Activated B cell treated with CpG ODN at 0.5 μM for 24 hours (primary cell): ENCODE measurements around the gene GRM4. TPM values are rescaled to one million over a fixed set of nuclear protein-coding genes. Genes with fewer than 3 reads are reported as not detected.

Experiments used
- ATAC-seq: fragments of 200-7000 bp; cut with Tn5 transposase; one replicate; pipeline ENCODE4 v1.10.0; 2021; ENCODE audit warnings: low read depth, mild to moderate bottlenecking, moderate library complexity
- CTCF ChIA-PET: fragments of 350-600 bp; sonication (Branson Sonifier 250); formaldehyde crosslinking; loops from one replicate; lab custom pipeline; 2021; ENCODE audit warnings: antibody characterized with exemption; lab: Charles Lee
- POLR2A ChIA-PET: fragments of 350-600 bp; sonication (Branson Sonifier 250); formaldehyde crosslinking; loops from one replicate; lab custom pipeline; 2021; ENCODE audit warnings: antibody characterized with exemption; lab: Charles Lee
- DNase-seq: peaks from one replicate; pipeline ENCODE4 v3.0.0; 2022
- H3K27ac Mint-ChIP-seq: one replicate; pipeline ENCODE4 v1.8.0; 2020; ENCODE audit warnings: mixed read lengths
- H3K27me3 Mint-ChIP-seq: one replicate; pipeline ENCODE4 v1.8.0; 2021; ENCODE audit warnings: mixed read lengths
- H3K36me3 Mint-ChIP-seq: one replicate; pipeline ENCODE4 v1.8.0; 2021; ENCODE audit warnings: low read depth, mixed read lengths
- H3K4me1 Mint-ChIP-seq: one replicate; pipeline ENCODE4 v1.8.0; 2021; ENCODE audit warnings: mixed read lengths
- H3K4me3 Mint-ChIP-seq: one replicate; pipeline ENCODE4 v1.8.0; 2020; ENCODE audit warnings: mild to moderate bottlenecking, mixed read lengths
- H3K9me3 Mint-ChIP-seq: one replicate; pipeline ENCODE4 v1.8.0; 2020; ENCODE audit warnings: mixed read lengths
- intact Hi-C: fragments of 100-400 bp; cut with micrococcal nuclease; formaldehyde crosslinking; loops from one replicate; pipeline ENCODE4 v1.15.1; 2024
- total RNA-seq: library from RNA; stranded (reverse); gene quantifications from 2 replicates; pipeline ENCODE4 v1.2.3, GENCODE V29; 2022
- TF ChIP-seq, protein P1 (sequence below): fragments of 200-600 bp; IDR thresholded peaks from one replicate; pipeline ENCODE4 v1.8.0; 2022; ENCODE audit warnings: antibody characterized with exemption, mild to moderate bottlenecking

GRM4 gene
- total RNA-seq, 1 donor from 2014 or later: not detected

- Mint-ChIP-seq H3K27ac (no peak overlapping the region), H3K4me1 (no peaks in the 10 kb centered on the region), H3K36me3 (no peaks in the 10 kb centered on the region), H3K27me3 (peaks cover 11% of the 10 kb centered on the region), H3K4me3 (no peak overlapping the region), H3K9me3 (peaks cover 14% of the 10 kb centered on the region)
- TF ChIP-seq, protein P1, sequence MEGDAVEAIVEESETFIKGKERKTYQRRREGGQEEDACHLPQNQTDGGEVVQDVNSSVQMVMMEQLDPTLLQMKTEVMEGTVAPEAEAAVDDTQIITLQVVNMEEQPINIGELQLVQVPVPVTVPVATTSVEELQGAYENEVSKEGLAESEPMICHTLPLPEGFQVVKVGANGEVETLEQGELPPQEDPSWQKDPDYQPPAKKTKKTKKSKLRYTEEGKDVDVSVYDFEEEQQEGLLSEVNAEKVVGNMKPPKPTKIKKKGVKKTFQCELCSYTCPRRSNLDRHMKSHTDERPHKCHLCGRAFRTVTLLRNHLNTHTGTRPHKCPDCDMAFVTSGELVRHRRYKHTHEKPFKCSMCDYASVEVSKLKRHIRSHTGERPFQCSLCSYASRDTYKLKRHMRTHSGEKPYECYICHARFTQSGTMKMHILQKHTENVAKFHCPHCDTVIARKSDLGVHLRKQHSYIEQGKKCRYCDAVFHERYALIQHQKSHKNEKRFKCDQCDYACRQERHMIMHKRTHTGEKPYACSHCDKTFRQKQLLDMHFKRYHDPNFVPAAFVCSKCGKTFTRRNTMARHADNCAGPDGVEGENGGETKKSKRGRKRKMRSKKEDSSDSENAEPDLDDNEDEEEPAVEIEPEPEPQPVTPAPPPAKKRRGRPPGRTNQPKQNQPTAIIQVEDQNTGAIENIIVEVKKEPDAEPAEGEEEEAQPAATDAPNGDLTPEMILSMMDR: no peak
- CTCF ChIA-PET: no interaction called here
- intact Hi-C loops: no loop called here
- POLR2A ChIA-PET: no interaction called here
- DNase-seq (no peak), ATAC-seq (no peak)
Observed at GRCh38 chr6:33999567-33999966, 146.3 kb downstream of the GRM4 start.

DNA sequence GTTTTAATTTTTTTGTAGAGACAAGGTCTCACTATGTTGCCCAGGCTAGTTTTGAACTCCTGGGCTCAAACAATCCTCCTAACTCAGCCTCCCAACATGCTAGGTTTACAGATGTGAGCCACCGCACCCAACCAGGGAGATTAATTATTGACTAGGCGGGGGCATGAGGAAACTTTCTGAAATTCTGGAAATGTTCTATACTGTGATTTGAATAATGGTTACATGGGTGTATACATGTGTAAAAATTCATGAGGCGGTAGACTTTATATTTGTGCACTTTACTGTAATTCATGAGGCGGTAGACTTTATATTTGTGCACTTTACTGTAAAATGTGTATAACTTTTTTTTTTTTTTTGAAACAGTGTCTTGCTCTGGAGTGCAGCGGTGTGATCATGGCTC lies 147.2 kb downstream of the GRM4 start:
- ChIA-PET CTCF (no interaction called here), POLR2A (no interaction called here)
- Mint-ChIP-seq H3K27me3 (peaks cover 18% of the 10 kb centered on the region), H3K27ac (no peak overlapping the region), H3K36me3 (no peaks in the 10 kb centered on the region), H3K9me3 (peaks cover 11% of the 10 kb centered on the region), H3K4me1 (no peaks in the 10 kb centered on the region), H3K4me3 (no peak overlapping the region)
- DNase-seq (no peak), ATAC-seq (no peak)
- intact Hi-C loops: no loop called here
- TF ChIP-seq, protein P1: no peak

DNA sequence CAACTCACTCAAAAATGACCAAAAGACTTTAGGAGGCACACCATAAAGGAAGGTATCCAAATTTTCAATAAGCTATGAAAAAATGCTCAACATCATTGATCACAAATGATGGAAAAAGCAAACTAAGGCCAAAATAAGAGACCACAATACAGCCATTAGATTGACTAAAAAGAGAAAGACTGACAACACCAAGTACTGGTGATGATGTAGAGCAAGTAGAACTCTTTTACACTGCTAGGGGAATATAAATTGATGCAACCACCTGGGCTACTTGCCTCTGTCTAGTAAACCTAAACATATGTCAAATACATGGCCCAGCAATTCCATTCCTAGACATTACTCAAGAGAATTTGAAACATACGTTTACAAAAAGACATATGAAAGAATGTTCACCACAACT lies 148.6 kb downstream of the GRM4 start:
- no peak for ATAC-seq
- Mint-ChIP-seq H3K4me3 (no peak overlapping the region), H3K4me1 (no peaks in the 10 kb centered on the region), H3K36me3 (no peaks in the 10 kb centered on the region), H3K27me3 (peaks cover 24% of the 10 kb centered on the region), H3K9me3 (peaks cover 11% of the 10 kb centered on the region), H3K27ac (no peak overlapping the region)
- CTCF ChIA-PET: no interaction called here
- POLR2A ChIA-PET: no interaction called here
- no peak for DNase-seq
- intact Hi-C loops: no loop called here
- TF ChIP-seq, protein P1: no peak

GRCh38 chr6:33996120-33996475 lies 149.8 kb downstream of the GRM4 start:
- ChIA-PET POLR2A (no interaction called here), CTCF (no interaction called here)
- no peak overlapping the region for H3K4me3 Mint-ChIP-seq
- intact Hi-C loops: no loop called here
- H3K36me3 Mint-ChIP-seq: no peaks in the 10 kb centered on the region
- H3K4me1 Mint-ChIP-seq: no peaks in the 10 kb centered on the region
- TF ChIP-seq, protein P1: no peak
- ATAC-seq (no peak), DNase-seq (no peak)
- no peak overlapping the region for H3K27ac Mint-ChIP-seq
- peaks cover 20% of the 10 kb centered on the region for H3K27me3 Mint-ChIP-seq
- H3K9me3 Mint-ChIP-seq: peaks cover 11% of the 10 kb centered on the region

DNA sequence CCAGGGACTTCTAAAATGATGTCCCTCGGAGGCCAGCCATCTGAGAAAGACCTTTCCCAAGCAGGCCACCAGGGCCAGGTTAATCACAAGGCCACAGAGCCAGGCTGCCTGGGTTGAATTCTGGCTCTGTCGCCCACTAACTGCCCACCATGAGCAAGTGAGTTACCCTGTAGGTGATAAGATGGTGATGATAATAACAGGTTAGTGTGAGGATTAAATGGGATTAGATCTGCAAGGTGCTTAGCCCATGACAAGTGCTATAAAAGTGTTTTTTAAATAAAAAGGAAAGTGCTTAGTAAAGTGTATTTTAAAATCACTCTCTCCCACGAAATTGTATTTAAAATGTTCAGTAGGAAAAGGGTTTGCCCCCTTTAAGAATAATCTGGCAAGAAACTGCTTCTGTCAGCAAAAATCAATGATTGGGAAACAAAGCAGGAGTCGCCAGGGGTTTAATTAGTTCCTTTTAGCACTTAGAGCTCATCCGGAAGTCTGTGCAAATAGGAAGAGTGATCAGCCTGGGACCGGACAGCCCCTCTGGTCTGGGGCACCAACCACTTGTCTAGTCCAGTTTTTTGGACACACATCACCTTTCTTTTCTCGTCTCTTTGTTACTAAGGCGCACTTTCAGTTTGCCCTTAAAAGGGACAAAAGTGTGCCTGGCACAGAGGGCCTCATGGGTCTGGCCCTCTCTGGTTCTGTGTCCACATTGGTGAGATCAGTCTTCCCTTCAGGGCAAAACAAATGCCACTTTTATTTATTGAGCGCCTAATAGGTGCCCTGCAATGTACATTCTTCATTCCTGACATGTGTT lies 150.4 kb downstream of the GRM4 start:
- ATAC-seq: no peak
- no peak for DNase-seq
- ChIA-PET POLR2A (no interaction called here), CTCF (no interaction called here)
- H3K36me3 Mint-ChIP-seq: no peaks in the 10 kb centered on the region
- peaks cover 11% of the 10 kb centered on the region for H3K9me3 Mint-ChIP-seq
- H3K4me1 Mint-ChIP-seq: no peaks in the 10 kb centered on the region
- TF ChIP-seq, protein P1: no peak
- peaks cover 19% of the 10 kb centered on the region for H3K27me3 Mint-ChIP-seq
- no peak overlapping the region for H3K4me3 Mint-ChIP-seq
- intact Hi-C loops: no loop called here
- H3K27ac Mint-ChIP-seq: no peak overlapping the region
